B cell (primary cell): ENCODE measurements around the gene POGLUT2. TPM values are rescaled to one million over a fixed set of nuclear protein-coding genes. Genes with fewer than 3 reads are reported as not detected.
A peak's percentile ranks its signal among the peaks of the same experiment; 100 is the strongest.

ENCODE experiments used
- ATAC-seq: fragments of 200-7000 bp; cut with Tn5 transposase; one replicate; pipeline ENCODE4 v1.10.0; 2021; ENCODE audit warnings: low read depth, mild to moderate bottlenecking, moderate number of reproducible peaks, moderate library complexity
- CTCF ChIA-PET: fragments of 350-600 bp; sonication (Branson Sonifier 250); formaldehyde crosslinking; loops from one replicate; lab custom pipeline; 2021; ENCODE audit warnings: antibody characterized with exemption, inconsistent platforms; lab: Charles Lee
- POLR2A ChIA-PET: fragments of 350-600 bp; sonication (Branson Sonifier 250); formaldehyde crosslinking; loops from one replicate; lab custom pipeline; 2021; ENCODE audit warnings: antibody characterized with exemption; lab: Charles Lee
- DNase-seq: peaks from one replicate; pipeline ENCODE4 v3.0.0; 2013
- H2AFZ ChIP-seq: 2 replicates; pipeline ENCODE4 v1.6.1; 2012; ENCODE audit warnings: mild to moderate bottlenecking, low read depth, low read length; ENCODE audit not compliant: insufficient read depth, poor library complexity, severe bottlenecking
- H3K27ac ChIP-seq, 2 donors: 1 replicate in 1 of 2; 2 replicates in 1 of 2; pipeline ENCODE4 v1.5.1; 2012 to 2013; ENCODE audit warnings: low read length in 2 of 2, mild to moderate bottlenecking in 2 of 2, moderate library complexity in 1 of 2
- H3K27me3 ChIP-seq, 4 experiments: fragments of 200-600 bp in 1 of 4; sonication (generic) in 1 of 4; replicated peaks in 1 of 4; 1 replicate in 2 of 4; 2 replicates in 2 of 4; pipeline versions ENCODE4 v1.6.1 to v1.7.0; 2013 to 2016; ENCODE audit warnings: low read length in 3 of 4, mild to moderate bottlenecking in 2 of 4, mixed read lengths in 1 of 4, moderate library complexity in 1 of 4; ENCODE audit not compliant: insufficient read depth in 4 of 4, control insufficient read depth in 3 of 4; ENCODE audit errors: control extremely low read depth in 1 of 4
- H3K36me3 ChIP-seq, 2 experiments: replicated peaks in 1 of 2; 1 replicate in 1 of 2; 2 replicates in 1 of 2; pipeline versions ENCODE4 v1.6.1 to v1.7.1; 2013; ENCODE audit warnings: low read length in 1 of 2; ENCODE audit not compliant: insufficient read depth in 2 of 2, control insufficient read depth in 1 of 2; ENCODE audit errors: control extremely low read depth in 1 of 2, extremely low read depth in 1 of 2
- H3K4me1 ChIP-seq, 2 donors: fragments of 200-600 bp in 1 of 2; sonication (generic) in 1 of 2; 1 replicate in 1 of 2; 2 replicates in 1 of 2; pipeline versions ENCODE4 v1.5.1 to v1.6.1; 2013 to 2017; ENCODE audit warnings: low read length in 2 of 2; ENCODE audit not compliant: control insufficient read depth in 2 of 2, insufficient read depth in 2 of 2
- H3K4me2 ChIP-seq: replicated peaks from 2 replicates; pipeline ENCODE3; 2012; ENCODE audit warnings: mild to moderate bottlenecking, low read depth, low read length; ENCODE audit not compliant: poor library complexity, severe bottlenecking
- H3K4me3 ChIP-seq, 5 experiments: fragments of 200-600 bp in 1 of 5; sonication (generic) in 1 of 5; 1 replicate in 3 of 5; 2 replicates in 2 of 5; pipeline versions ENCODE4 v1.5.1 to v1.7.0; 2011 to 2016; ENCODE audit warnings: low read length in 4 of 5, mild to moderate bottlenecking in 4 of 5, low read depth in 2 of 5, control low read depth in 1 of 5, moderate library complexity in 1 of 5; ENCODE audit not compliant: insufficient read depth in 1 of 5; ENCODE audit errors: control extremely low read depth in 1 of 5, extremely low read depth in 1 of 5
- H3K79me2 ChIP-seq: fragments of 200-600 bp; sonication (generic); one replicate; pipeline ENCODE4 v1.6.0; 2016; ENCODE audit warnings: low read length; ENCODE audit not compliant: control insufficient read depth, insufficient read depth
- H3K9ac ChIP-seq: fragments of 200-600 bp; sonication (generic); 2 replicates; pipeline ENCODE4 v1.6.1; 2017; ENCODE audit warnings: mild to moderate bottlenecking, low read length, moderate library complexity
- H3K9me3 ChIP-seq, 3 donors: one replicate each; pipeline versions ENCODE4 v1.6.1 to v1.7.1; 2013; ENCODE audit warnings: low read length in 2 of 3; ENCODE audit not compliant: control insufficient read depth in 2 of 3, insufficient read depth in 1 of 3; ENCODE audit errors: control extremely low read depth in 1 of 3
- H4K20me1 ChIP-seq: 2 replicates; pipeline ENCODE4 v1.6.0; 2012; ENCODE audit warnings: mild to moderate bottlenecking, low read length; ENCODE audit not compliant: insufficient read depth, control insufficient read depth, poor library complexity, severe bottlenecking
- H3K27ac Mint-ChIP-seq: one replicate; pipeline ENCODE4 v1.8.0; 2021; ENCODE audit warnings: mixed read lengths
- H3K27me3 Mint-ChIP-seq: one replicate; pipeline ENCODE4 v1.8.0; 2021; ENCODE audit warnings: mixed read lengths
- H3K4me1 Mint-ChIP-seq: one replicate; pipeline ENCODE4 v1.8.0; 2021; ENCODE audit warnings: mixed read lengths
- H3K4me3 Mint-ChIP-seq: one replicate; pipeline ENCODE4 v1.8.0; 2021; ENCODE audit warnings: mixed read lengths
- H3K9me3 Mint-ChIP-seq: one replicate; pipeline ENCODE4 v1.8.0; 2022; ENCODE audit warnings: mixed read lengths; ENCODE audit not compliant: insufficient read depth
- CTCF ChIP-seq: fragments of 200-600 bp; IDR thresholded peaks from one replicate; pipeline ENCODE4 v1.8.0; 2022; ENCODE audit warnings: antibody characterized with exemption, mild to moderate bottlenecking
- EZH2 ChIP-seq: IDR thresholded peaks from 2 replicates; pipeline ENCODE4 v1.6.1; 2012; ENCODE audit warnings: borderline replicate concordance, low read depth, mild to moderate bottlenecking, moderate library complexity, low read length; ENCODE audit not compliant: insufficient read depth, poor library complexity, severe bottlenecking
- WGBS: methylation state at CpG from one replicate; pipeline ENCODE4 v1.1.5; 2013; ENCODE audit warnings: missing lambda C conversion rate; ENCODE audit not compliant: insufficient coverage; 5-methylcytosine and 5-hydroxymethylcytosine counted together
- intact Hi-C: fragments of 100-400 bp; cut with micrococcal nuclease; formaldehyde crosslinking; loops from one replicate; pipeline ENCODE4 v1.10.0; 2022
- polyA plus RNA-seq: library from polyadenylated mRNA; depleted of rRNA; stranded (reverse); fragments of >200 nt; gene quantifications from 2 replicates; pipeline ENCODE4 v1.2.3, GENCODE V29; 2012
- total RNA-seq, 2 donors: library from RNA; stranded (reverse); fragments of 120-200 nt in 1 of 2; gene quantifications; 1 replicate in 1 of 2; 2 replicates in 1 of 2; pipeline versions ENCODE4 v1.2.3 to v1.2.4, GENCODE V29; 2013 to 2022

POGLUT2 gene
- total and polyA plus RNA-seq, 2 donors (not counting 1 experiment from before 2014, with no cell fraction given): 0.12 TPM; not detected in 1

- Histone ChIP-seq H3K4me3 (no peak overlapping the region), H3K9me3 (peaks cover 0 to 2% (median 0%) of the 10 kb centered on the region in 3 donors), H3K27ac (no peak overlapping the region), H2AFZ (no peak overlapping the region), H3K27me3 (peaks cover 0 to 4% (median 0%) of the 10 kb centered on the region in 4 experiments), H3K4me2 (no peak overlapping the region), H3K36me3 (no peaks in the 10 kb centered on the region), H3K79me2 (no peaks in the 10 kb centered on the region), H3K4me1 (peaks cover 4% of the 10 kb centered on the region in 2 donors), H3K9ac (no peak overlapping the region), H4K20me1 (no peaks in the 10 kb centered on the region)
- H3K9me3 Mint-ChIP-seq: no peaks in the 10 kb centered on the region
- ATAC-seq: no peak
- intact Hi-C loops: no loop called here
- no peak for DNase-seq
- no peak for TF ChIP-seq CTCF
- H3K27ac Mint-ChIP-seq: no peak overlapping the region
- H3K4me3 Mint-ChIP-seq: no peak overlapping the region
- POLR2A ChIA-PET: no interaction called here
- CTCF ChIA-PET: interaction anchor here (1.4 kb wide), 1 partner anchor 214 kb away, joined by 4 read pairs; no protein-coding TSS in a partner anchor
- no peaks in the 10 kb centered on the region for H3K27me3 Mint-ChIP-seq
- peaks cover 9% of the 10 kb centered on the region for H3K4me1 Mint-ChIP-seq
- 100% methylated on average over 1 of the region's 3 CpGs for WGBS
Measured at GRCh38 chr13:102805680-102806079, 6.9 kb upstream of the POGLUT2 start.

- WGBS: 2% methylated on average over 73 of the region's 81 CpGs
Measured at GRCh38 chr13:102800145-102801041, 1.6 kb upstream of the POGLUT2 start.

More at GRCh38 chr13:102800145-102801041, 1.6 kb upstream of the POGLUT2 start:
- no peaks in the 10 kb centered on the region for H4K20me1 ChIP-seq
- ChIA-PET CTCF (interaction anchor here (0.6 to 2.9 kb wide), 14 partner anchors 8 to 221 kb away, joined by 3 to 15 read pairs (median 6); partner anchors contain the start of genes ERCC5, TEX30 and TPP2), POLR2A (interaction anchor here (0.7 to 2.5 kb wide), 5 partner anchors 27 to 210 kb away, joined by 3 to 16 read pairs (median 7); partner anchors contain the start of genes ERCC5, TEX30 and TPP2)
- Mint-ChIP-seq H3K27me3 (peaks cover 8% of the 10 kb centered on the region), H3K9me3 (no peaks in the 10 kb centered on the region), H3K4me3 (peak overlapping the region; percentile 84), H3K27ac (peak overlapping the region; percentile 32), H3K4me1 (peaks cover 28% of the 10 kb centered on the region)
- peaks cover 24% of the 10 kb centered on the region in 2 donors for H3K4me1 ChIP-seq
- H3K36me3 ChIP-seq: no peaks in the 10 kb centered on the region
- peaks cover 0 to 18% (median 11%) of the 10 kb centered on the region in 4 experiments for H3K27me3 ChIP-seq
- peak; percentile 90 for ATAC-seq
- TF ChIP-seq CTCF (peak; percentile 66), EZH2 (no peak)
- H2AFZ ChIP-seq: peak overlapping the region; percentile 93
- intact Hi-C loops: loop anchor here (1.0 kb wide), 4 partner anchors 27 to 220 kb away; partner anchors contain the start of genes TEX30 and TPP2
- H3K4me3 ChIP-seq: peak overlapping the region; percentile 45 to 68 (median 53)
- H3K9ac ChIP-seq: peak overlapping the region; percentile 78
- H3K9me3 ChIP-seq: peaks cover 0 to 3% (median 0%) of the 10 kb centered on the region in 3 donors
- H3K27ac ChIP-seq: peak overlapping the region in 1 of 2 donors; percentile 49
- peak; percentile 84 for DNase-seq
- peak overlapping the region; percentile 96 for H3K4me2 ChIP-seq
- H3K79me2 ChIP-seq: no peaks in the 10 kb centered on the region
